GM12874 (cell line): ENCODE measurements around the gene UBL5.

Experiments
- CTCF ChIP-seq: IDR thresholded peaks from 2 replicates; pipeline ENCODE4 v1.5.1; 2011; ENCODE audit warnings: low read depth, mild to moderate bottlenecking, control low read depth, low read length, moderate library complexity; ENCODE audit not compliant: insufficient read depth

Gene UBL5

GRCh38 chr19:9856609-9857008, 28.9 kb downstream of the UBL5 start:
- no peak for TF ChIP-seq CTCF

- TF ChIP-seq CTCF: no peak
These were observed 29.5 kb downstream of the UBL5 start for GRCh38 chr19:9857076-9857721.

GRCh38 chr19:9857920-9858746, 30.4 kb downstream of the UBL5 start:
- no peak for TF ChIP-seq CTCF

GRCh38 chr19:9858766-9859165, 31.0 kb downstream of the UBL5 start:
- TF ChIP-seq CTCF: no peak

GRCh38 chr19:9860407-9860806, 32.7 kb downstream of the UBL5 start:
- no peak for TF ChIP-seq CTCF

GRCh38 chr19:9861503-9861902, 33.8 kb downstream of the UBL5 start:
- TF ChIP-seq CTCF: no peak

GRCh38 chr19:9862938-9863337, 35.2 kb downstream of the UBL5 start:
- TF ChIP-seq CTCF: no peak
